Measurements from ENCODE around the gene RAD51B. TPM values are rescaled to one million over a fixed set of nuclear protein-coding genes. Genes with fewer than 3 reads are reported as not detected.
A peak's percentile ranks its signal among the peaks of the same experiment; 100 is the strongest.

RAD51B gene
- total and polyA plus RNA-seq, 8 donors, result 1.8 to 30.7 (median 15.3) TPM

- DNase-seq, result no peak
- no peaks in the 10 kb centered on the region for H3K27me3 ChIP-seq
- 42 to 67% (median 52%) methylated on average over 2 of the region's 2 CpGs for WGBS, 5 donors
- no peak for TF ChIP-seq POLR2A (IDR thresholded peaks at IDR 0.05)
- TF ChIP-seq CTCF (IDR thresholded peaks at IDR 0.05), result no peak
- no peak for TF ChIP-seq EP300 (IDR thresholded peaks at IDR 0.05)
- no peak for TF ChIP-seq POLR2AphosphoS5 (IDR thresholded peaks at IDR 0.05)
- H3K36me3 ChIP-seq, result no peaks in the 10 kb centered on the region
- H3K9me3 ChIP-seq, result no peaks in the 10 kb centered on the region
- intact Hi-C loops (cut with DNase I; ENCODE audit: low total_unique reads), result no loop called here
- H3K27ac ChIP-seq, result peak overlapping the region in 4 of 5 donors; percentile 43 to 85 (median 74)
- H3K4me3 ChIP-seq, result no peak overlapping the region
- peaks cover 13 to 60% (median 45%) of the 10 kb centered on the region in 4 donors for H3K4me1 ChIP-seq
These were observed 142.1 kb downstream of the RAD51B start for GRCh38 chr14:67961676-67962075.

- DNase-seq, result peak in 1 of 2 donors; percentile 74
- Histone ChIP-seq H3K36me3 (no peaks in the 10 kb centered on the region), H3K27ac (peak overlapping the region in 4 of 5 donors; percentile 43 to 85 (median 74)), H3K9me3 (no peaks in the 10 kb centered on the region), H3K4me1 (peaks cover 13 to 64% (median 48%) of the 10 kb centered on the region in 4 donors), H3K4me3 (no peak overlapping the region), H3K27me3 (no peaks in the 10 kb centered on the region)
- intact Hi-C loops (cut with DNase I; ENCODE audit: low total_unique reads), result no loop called here
- no peak for TF ChIP-seq POLR2A (IDR thresholded peaks at IDR 0.05)
- peak in 2 of 3 donors; percentile 65 to 81 for TF ChIP-seq POLR2AphosphoS5 (IDR thresholded peaks at IDR 0.05)
- WGBS, 5 donors, result 27 to 40% (median 37%) methylated on average over 2 of the region's 2 CpGs
These were observed 142.7 kb downstream of the RAD51B start for GRCh38 chr14:67962215-67962644.

- H3K9me3 ChIP-seq, result no peaks in the 10 kb centered on the region
- 23 to 29% (median 25%) methylated on average over 2 of the region's 2 CpGs for WGBS, 5 donors
These were observed 144.0 kb downstream of the RAD51B start for GRCh38 chr14:67963545-67963944.

GRCh38 chr14:67963960-67964812 lies 144.6 kb downstream of the RAD51B start:
- TF ChIP-seq POLR2AphosphoS5 (IDR thresholded peaks at IDR 0.05) (peak in 2 of 3 donors; percentile 29 to 64), EP300 (IDR thresholded peaks at IDR 0.05) (no peak)
- Histone ChIP-seq H3K4me1 (peaks cover 13 to 60% (median 47%) of the 10 kb centered on the region in 4 donors), H3K9me3 (no peaks in the 10 kb centered on the region), H3K36me3 (no peaks in the 10 kb centered on the region), H3K27me3 (no peaks in the 10 kb centered on the region), H3K27ac (peak overlapping the region in 4 of 5 donors; percentile 65 to 85 (median 74)), H3K4me3 (peak overlapping the region in 2 of 4 donors; percentile 8 to 12)
- intact Hi-C loops (cut with DNase I; ENCODE audit: low total_unique reads), result no loop called here
- 27 to 43% (median 32%) methylated on average over 6 of the region's 6 CpGs for WGBS, 5 donors
- peak in 1 of 2 donors; percentile 84 for DNase-seq

More at GRCh38 chr14:67963545-67963944, 144.0 kb downstream of the RAD51B start:
- no peak for DNase-seq
- H3K4me3 ChIP-seq, result peak overlapping the region in 1 of 4 donors; percentile 12
- intact Hi-C loops (cut with DNase I; ENCODE audit: low total_unique reads), result no loop called here
- no peaks in the 10 kb centered on the region for H3K27me3 ChIP-seq
- peak overlapping the region in 4 of 5 donors; percentile 65 to 85 (median 74) for H3K27ac ChIP-seq
- H3K4me1 ChIP-seq, result peaks cover 13 to 60% (median 47%) of the 10 kb centered on the region in 4 donors
- H3K36me3 ChIP-seq, result no peaks in the 10 kb centered on the region
- TF ChIP-seq POLR2A (IDR thresholded peaks at IDR 0.05) (no peak), POLR2AphosphoS5 (IDR thresholded peaks at IDR 0.05) (no peak), EP300 (IDR thresholded peaks at IDR 0.05) (no peak), CTCF (IDR thresholded peaks at IDR 0.05) (no peak)

- no peaks in the 10 kb centered on the region for H3K36me3 ChIP-seq
- H3K4me3 ChIP-seq, result no peak overlapping the region
- no peak for DNase-seq
- H3K4me1 ChIP-seq, result peaks cover 13 to 62% (median 47%) of the 10 kb centered on the region in 4 donors
- H3K9me3 ChIP-seq, result no peaks in the 10 kb centered on the region
- TF ChIP-seq EP300 (IDR thresholded peaks at IDR 0.05), result no peak
- TF ChIP-seq POLR2A (IDR thresholded peaks at IDR 0.05), result no peak
- TF ChIP-seq CTCF (IDR thresholded peaks at IDR 0.05), result no peak
- TF ChIP-seq POLR2AphosphoS5 (IDR thresholded peaks at IDR 0.05), result no peak
- peak overlapping the region; percentile 52 to 85 (median 73) for H3K27ac ChIP-seq
- intact Hi-C loops (cut with DNase I; ENCODE audit: low total_unique reads), result no loop called here
- WGBS, 5 donors, result 26 to 60% (median 35%) methylated on average over 3 of the region's 3 CpGs
- H3K27me3 ChIP-seq, result no peaks in the 10 kb centered on the region
These were observed 146.1 kb downstream of the RAD51B start for GRCh38 chr14:67965696-67966095.
